GM12875 (cell line): ENCODE data around the gene ZBTB1.
"Not testable (repeated sequence)": the region's sequence is repeated elsewhere in the genome, so short reads cannot be mapped to it uniquely, and the experiment has no call there.

Experiments
- H3K4me3 ChIP-seq: one replicate; pipeline ENCODE4 v1.5.1; 2011; ENCODE audit warnings: low read depth, low read length, control low read depth
- TF ChIP-seq, protein P1 (sequence below): IDR thresholded peaks from 2 replicates; pipeline ENCODE4 v1.5.1; 2011; ENCODE audit warnings: low read depth, mild to moderate bottlenecking, control low read depth, inconsistent platforms, low read length, moderate library complexity, borderline replicate concordance; ENCODE audit not compliant: insufficient read depth

The ZBTB1 gene

DNA sequence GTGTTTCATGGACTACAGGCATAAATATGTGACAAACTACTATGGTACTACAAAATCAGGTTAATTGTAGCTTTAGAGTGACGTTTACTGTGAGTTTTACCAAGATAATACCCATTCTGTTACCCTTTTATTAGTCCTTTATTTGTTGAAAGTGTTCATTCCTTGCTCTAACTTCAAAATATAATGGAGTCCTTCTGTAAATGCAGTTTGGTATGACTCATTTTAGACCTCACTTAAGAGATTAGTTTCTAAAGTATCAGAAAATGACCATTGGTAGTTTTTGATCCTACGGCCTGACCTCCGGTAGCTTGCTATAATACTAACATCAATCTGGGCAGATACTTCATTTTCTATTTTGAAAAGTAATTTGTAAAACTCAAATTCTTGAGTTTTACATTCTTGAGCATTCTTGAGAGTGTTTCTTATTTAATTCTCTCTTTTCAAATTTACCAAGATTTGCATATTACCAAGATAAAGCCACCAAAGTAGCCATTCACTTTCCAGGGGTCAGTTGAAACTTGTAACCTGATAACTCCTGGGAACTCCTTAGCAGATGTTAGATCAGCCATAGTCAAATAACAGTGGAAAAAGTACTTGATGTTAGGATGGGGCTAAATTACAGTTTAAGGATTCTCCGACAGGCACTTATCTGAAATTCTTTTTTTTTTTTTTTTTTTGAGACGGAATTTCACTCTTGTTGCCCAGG is 40.2 kb downstream of the ZBTB1 start:
- no peak overlapping the region for H3K4me3 ChIP-seq
- TF ChIP-seq, protein P1, sequence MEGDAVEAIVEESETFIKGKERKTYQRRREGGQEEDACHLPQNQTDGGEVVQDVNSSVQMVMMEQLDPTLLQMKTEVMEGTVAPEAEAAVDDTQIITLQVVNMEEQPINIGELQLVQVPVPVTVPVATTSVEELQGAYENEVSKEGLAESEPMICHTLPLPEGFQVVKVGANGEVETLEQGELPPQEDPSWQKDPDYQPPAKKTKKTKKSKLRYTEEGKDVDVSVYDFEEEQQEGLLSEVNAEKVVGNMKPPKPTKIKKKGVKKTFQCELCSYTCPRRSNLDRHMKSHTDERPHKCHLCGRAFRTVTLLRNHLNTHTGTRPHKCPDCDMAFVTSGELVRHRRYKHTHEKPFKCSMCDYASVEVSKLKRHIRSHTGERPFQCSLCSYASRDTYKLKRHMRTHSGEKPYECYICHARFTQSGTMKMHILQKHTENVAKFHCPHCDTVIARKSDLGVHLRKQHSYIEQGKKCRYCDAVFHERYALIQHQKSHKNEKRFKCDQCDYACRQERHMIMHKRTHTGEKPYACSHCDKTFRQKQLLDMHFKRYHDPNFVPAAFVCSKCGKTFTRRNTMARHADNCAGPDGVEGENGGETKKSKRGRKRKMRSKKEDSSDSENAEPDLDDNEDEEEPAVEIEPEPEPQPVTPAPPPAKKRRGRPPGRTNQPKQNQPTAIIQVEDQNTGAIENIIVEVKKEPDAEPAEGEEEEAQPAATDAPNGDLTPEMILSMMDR, result no peak

DNA sequence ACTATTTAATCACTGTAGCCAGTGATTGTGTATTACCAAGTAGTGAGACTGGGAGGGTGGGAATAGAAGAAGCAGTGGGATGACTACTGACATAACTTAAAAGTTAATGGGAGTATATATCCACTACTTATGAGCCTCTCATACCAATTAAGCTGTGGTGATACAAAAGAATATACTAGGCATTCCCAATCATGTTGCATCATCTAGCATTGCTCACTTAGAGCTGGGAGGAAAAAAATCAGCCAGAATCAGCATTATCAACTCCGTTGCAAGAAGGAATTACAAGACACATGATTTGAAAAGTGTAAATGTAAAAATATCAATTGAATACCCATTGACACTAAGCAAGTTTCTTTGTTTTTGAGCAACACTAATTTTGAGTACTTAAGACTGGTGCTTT is 44.4 kb downstream of the ZBTB1 start:
- H3K4me3 ChIP-seq, result no peak overlapping the region
- TF ChIP-seq, protein P1, result no peak

DNA sequence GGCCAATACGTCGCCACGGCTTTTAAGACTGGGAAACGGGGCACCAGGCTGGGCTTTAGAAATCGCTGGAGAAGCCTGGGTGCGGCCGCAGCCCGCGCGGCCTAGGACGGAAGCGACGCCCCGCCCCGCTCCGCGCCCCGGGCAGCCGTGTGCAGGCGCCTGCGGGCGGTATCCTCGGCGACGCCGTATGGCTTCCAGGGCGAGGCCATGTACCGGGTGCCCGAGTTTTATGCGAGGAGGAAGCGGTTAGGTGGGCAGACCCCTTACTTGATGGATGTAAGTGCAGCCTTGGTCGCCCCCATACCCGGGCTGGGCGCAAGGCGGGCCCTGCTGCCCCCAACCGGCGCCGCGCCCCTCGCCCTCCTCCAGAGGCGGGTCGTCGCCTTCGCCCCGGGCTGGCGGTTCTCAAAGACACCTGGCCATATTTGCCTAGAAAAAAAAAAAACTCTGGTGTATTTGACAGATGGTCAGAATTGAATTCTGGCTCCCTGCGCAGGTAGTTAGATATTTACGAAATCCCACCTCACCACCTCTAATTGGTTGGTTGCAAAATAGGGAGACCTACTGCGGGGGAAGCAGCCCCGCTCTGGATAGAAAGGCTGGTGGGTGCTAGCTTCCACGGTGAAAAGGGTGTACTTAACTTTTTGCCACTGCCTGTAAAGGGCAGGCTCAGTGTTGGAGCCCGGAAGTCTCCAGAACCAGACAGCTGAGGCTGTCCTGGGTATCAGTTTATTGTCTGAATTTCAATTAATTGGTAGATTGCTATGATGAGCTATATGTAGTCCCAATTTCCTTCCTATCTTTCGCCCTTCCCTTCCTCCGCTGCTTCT is 45.4 kb downstream of the ZBTB1 start, which contains the start of gene PPP1R36:
Gene PPP1R36 (plus strand): TSS at position 171 of the 830 bp plus-strand sequence. CDS start 37 bp downstream, at position 208.
- H3K4me3 ChIP-seq, result no peak within 1 kb of the TSS
- TF ChIP-seq, protein P1, result no peak

DNA sequence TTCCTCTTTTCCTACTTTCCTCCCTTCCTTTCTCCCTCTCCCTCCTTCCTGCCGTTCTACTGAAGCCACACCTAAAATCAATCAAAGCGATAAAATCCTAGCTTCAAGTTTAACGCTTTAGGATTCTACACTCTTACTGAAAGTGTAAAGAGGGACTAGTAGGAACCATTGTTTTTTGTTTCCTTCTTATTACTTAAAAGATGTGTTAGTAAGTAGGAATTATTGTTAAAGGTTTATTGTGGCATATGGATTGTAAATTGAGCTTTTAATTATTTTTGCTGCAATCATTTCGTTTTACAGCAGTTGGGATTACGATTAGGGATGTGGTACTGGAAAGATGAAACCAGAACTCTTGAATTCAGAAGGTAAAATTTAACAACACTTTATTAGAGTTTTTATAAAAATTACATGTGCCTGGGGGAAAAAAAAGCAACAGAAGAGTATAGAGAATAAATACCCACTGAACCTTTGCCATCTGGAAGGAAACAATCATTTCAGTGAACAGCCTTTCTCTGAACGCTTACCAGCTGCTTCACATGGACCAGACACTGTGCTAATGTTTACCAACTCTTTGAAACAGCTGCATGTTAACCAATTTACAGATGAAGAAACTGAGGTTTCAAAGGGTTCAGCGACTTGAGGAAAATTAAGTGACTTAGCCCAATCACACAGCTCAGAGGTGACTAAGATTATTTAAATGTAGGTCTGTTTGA is 46.2 kb downstream of the ZBTB1 start:
- TF ChIP-seq, protein P1, result no peak

GRCh38 chr14:64554556-64554955 is 50.0 kb downstream of the ZBTB1 start:
- TF ChIP-seq, protein P1, result no peak
- no peak overlapping the region for H3K4me3 ChIP-seq

More for the DNA sequence above, 46.2 kb downstream of the ZBTB1 start:
- H3K4me3 ChIP-seq, result no peak overlapping the region

- TF ChIP-seq, protein P1, result no peak
- no peak overlapping the region for H3K4me3 ChIP-seq
Observed at GRCh38 chr14:64556526-64556925, 52.0 kb downstream of the ZBTB1 start.

- not testable (repeated sequence) for H3K4me3 ChIP-seq
Observed at GRCh38 chr14:64558216-64558615, 53.6 kb downstream of the ZBTB1 start.
